AML-193 (cell line): Measurements from ENCODE around the gene PLGRKT.
"Not testable (repeated sequence)": the region's sequence is repeated elsewhere in the genome, so short reads cannot be mapped to it uniquely, and the experiment has no call there.

Experiments used
- DNase-seq, 2 experiments: peaks; one replicate each; lab custom pipeline; 2025; lab: John Stamatoyannopoulos, UW

Gene PLGRKT

DNA sequence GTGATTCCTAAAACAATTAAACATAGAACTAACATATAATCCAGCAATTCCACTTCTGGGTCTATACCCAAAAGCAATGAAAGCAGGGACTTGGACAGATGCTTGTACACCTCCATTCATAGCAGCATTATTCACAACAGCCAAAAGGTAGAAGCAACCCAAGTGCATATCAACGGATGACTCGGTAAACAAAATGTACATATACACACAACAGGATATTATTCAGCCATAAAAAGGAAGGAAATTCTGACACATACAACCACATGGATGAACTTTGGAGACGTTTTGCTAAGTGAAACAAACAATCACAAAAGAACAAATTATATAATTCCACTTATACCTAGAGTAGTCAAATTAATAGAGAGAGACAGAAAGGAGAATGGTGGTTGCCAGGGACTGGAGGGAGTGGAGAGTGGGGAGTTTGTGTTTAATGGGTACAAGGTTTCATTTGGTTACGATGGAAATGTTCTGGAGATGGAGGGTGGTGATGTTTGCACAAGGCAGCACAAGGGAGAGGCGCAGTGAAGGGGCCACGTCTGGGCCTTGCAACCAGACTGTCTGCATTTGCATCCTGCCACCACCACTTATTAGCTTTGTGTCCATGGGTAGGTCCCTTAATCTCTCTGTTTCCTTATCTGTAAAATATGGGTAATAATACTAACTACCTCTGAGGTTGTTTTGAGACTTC, 61.8 kb downstream of the PLGRKT start:
- DNase-seq: no peak

- no peak for DNase-seq
Measured at GRCh38 chr9:5375091-5375490, 62.6 kb downstream of the PLGRKT start.

DNA sequence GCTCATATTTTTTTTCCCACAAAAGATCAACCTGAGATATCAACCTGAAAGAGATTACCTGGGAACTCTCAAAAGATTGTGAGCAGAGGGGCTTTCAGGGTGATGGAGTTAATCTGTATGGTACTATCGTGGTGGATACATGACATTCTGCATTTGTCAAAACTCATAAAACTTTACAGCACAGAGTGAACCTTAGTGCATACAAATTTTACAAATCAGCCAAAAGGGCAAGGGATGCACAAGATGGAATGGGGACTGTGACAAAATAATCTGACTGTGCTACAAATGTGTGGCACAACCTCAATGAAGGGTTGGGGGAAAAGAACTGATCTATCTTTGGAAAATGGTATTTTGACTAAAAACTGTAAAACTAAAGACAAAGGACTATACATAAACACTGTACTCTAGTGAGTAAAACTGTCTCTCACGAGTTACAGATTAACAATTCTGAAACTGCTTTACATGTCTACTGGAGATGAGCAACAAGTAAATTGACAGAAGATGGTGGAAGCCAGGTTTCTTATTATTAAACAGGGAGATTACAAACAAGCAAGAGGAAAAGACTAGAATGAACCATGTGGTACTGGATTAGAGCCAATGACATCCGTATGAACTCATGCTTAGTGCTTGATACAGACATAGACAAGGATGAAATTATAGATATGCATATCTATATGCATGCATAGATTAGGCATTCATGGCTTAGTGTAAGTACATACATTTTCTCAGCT, 73.3 kb downstream of the PLGRKT start:
- no peak for DNase-seq

DNA sequence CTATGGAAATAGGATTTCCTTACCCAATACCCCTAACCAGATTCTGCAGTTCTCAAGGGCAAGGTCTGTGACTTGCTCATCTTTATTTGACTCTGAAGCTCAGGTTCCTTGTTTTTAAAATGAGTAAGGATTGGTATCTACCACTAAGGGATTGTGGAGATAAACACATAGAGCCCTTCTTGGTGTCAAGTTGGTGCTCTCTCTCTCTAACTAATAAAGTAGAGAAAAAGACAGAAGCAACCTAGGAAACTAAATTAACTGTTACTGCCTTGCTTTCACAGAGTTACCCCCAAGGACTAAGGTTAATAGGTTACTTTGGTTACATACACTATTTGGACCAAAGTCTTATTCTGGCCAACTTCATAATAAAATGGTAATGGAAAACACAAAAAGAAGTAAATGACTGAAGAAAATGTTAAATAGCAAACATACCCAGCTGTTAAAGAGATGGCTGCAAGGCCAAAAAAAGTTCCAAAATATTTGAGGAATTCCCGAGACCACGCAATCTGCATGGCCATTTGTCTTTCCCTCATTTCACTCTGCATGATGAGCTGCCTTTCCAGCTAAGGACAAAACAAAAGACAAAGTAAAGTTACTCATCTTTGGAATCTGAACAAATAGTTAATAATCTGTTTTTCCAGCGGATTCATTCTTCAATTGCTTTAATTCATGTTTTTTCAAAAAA, 76.3 kb downstream of the PLGRKT start:
- no peak for DNase-seq

GRCh38 chr9:5360341-5360740, 77.4 kb downstream of the PLGRKT start:
- no peak for DNase-seq

DNA sequence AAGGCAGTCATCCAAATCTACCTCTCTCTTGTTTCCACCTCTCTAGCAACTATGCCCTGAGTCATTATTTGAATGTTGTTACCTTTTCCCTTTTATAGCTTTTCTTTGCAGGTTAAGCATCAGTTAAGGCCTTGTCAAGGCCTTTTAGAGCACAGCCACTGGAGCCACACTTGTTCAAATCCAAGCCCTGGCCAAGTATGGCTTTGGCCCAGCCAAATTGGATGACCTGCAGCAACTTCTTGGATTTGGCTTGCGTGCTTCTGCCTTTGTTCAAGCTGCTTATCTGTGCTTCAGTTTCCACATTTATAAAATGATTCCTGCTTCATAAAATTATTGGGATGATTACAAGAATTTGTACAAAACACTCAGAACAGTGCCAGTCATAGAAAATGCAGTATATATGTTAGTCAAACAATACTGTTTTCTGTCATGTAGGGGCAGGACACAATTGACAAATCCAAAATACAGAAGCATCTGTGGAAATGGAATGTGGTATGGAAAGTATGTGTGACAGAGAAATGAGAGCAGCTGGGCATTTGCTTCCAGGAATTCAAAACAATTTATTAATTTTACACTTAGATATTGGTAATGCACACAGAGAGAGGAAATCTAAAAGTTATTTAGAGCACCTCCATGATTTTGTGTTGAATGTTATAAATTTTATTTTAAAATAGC, 80.2 kb downstream of the PLGRKT start:
- no peak for DNase-seq

DNA sequence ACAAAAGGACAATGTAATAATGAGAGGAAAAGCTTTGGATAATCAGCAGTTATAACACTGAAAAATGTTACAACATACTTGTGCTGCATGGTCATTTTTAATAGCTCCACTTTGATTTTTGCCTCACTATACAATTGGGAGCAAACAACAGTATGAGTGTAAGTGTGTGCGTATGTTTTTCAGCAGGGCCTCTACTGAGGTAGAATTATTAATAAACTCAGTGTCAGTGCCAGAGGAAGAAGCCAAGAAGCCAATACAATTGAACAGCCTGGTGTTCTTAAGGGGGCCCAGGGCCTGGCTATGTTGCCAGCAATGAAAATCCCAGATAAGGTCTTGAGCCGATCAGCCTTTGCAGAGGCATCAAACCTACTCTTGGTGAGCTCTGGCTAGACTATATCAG, 81.9 kb downstream of the PLGRKT start:
- no peak for DNase-seq

DNA sequence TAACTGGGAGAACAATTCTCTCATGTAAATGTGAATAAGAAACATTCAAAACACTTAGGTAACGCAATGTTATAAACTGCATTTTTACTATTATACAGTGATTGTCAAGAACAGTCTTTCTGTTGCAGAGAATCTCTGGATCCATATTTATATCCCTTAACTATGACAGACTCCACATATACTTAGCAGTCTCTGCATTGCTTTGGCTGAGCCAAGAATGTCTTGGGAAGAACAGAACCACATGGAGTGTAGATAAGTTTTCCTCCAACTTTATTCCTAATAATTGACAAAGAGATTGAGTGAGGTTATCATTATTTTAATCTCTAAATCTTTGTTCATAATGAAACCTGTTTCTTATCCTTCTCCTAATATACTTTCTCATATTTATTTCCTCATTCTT, 82.5 kb downstream of the PLGRKT start:
- no peak for DNase-seq

GRCh38 chr9:5354184-5354583, 83.5 kb downstream of the PLGRKT start:
- DNase-seq: no peak

DNA sequence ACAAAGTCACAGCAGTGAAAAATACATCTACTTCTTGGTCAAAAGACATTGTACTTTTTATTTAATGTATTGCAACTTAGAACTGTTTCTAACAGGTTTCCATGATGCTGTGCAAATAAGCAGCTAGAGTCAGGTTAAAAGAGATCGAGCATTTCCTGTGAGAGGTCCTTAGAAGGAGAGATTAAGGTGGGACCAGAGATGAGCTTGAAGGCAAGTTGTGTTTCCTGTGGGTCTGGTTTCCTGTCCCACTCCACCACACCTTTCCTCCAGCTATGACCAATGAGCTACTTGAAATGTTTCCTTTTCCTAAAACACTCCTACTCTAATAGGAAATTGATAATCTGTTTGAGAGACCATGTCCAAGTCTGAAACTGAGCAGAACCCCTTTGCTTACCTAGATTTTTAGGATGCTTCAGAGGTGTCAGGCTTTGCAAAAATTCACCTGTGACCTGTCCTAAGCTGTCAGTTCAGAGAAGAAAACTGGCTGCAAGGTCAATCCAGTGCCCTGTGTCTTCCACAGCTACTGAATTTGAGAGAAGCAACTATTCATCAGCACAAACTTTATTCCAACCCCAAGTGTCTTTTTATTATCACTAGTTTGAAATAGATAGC, 85.0 kb downstream of the PLGRKT start:
- no peak for DNase-seq

DNA sequence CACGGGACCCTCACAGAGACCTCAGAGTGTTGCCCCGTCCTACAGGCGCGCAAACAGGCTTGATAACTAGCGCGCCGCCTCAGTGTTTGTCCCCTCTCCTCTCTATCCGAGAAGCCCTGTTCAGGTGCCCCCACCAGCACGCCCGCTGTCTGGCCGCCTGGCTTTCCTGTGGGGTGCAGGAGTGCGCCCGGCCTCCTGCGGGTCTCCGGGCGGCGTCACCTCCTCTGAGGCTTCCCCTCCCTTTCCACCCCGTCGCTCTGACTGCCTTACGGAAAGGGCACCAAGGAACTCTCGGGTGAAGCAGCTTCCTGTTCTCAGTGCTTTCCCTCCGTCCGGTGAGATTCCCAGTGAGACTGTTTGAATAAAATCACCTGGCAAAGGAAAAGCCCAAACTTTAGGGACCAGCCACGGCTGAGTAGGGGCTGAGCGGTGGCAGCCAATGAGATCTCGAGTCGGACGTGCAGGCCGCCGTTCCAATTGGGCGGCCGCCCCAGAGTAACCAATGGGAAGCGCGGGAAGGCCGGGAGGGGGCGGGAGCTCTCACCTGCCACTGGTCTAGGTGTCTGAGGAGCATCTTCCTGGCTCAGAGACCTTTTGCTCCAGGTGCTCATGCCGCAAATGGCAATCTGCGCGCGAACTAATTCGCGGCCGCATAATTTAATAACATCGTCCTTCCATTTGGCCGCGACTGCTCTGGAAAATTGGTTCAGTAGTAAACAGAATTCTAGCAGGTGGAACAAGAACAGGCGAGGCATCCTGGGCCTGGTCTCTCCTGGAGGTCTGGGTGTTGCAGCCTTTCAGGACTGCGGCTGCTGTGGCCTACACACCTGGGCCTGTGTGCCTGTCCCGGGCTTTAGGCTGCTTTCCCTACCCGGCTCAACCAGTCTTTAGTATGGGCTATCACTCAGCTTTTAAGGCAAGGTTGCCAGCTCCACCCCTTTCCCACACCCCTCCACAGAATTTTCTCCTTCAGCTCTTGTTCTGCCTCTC, 98.4 kb downstream of the PLGRKT start, which contains the start of gene RLN1:
Gene RLN1 (minus strand): TSS at position 885 of the 990 bp plus-strand sequence. CDS start 130 bp downstream, at position 755.
- DNase-seq: not testable (repeated sequence)

DNA sequence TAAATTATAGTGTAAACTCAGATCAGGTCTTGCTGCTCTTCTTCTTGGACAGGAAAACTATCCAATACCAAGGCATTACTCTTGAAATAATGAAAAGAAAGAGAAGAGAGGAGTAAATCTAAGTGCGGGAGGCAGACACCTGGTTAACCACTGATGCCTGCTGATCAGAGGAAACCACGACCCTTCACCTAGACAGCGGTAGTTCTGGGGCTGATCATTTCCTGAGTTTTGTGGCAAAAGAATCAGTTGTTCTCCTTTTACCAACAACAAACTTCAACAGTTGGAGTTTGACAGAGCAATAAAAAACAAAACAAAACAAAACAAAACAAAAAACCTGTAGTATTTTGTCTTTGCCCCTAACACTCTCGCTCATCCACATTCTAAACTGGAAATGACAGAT, 101.0 kb downstream of the PLGRKT start:
- DNase-seq: no peak

- not testable (repeated sequence) for DNase-seq
Measured at GRCh38 chr9:5331276-5331675, 106.4 kb downstream of the PLGRKT start.

GRCh38 chr9:5326893-5327548, 110.7 kb downstream of the PLGRKT start:
- no peak for DNase-seq

DNA sequence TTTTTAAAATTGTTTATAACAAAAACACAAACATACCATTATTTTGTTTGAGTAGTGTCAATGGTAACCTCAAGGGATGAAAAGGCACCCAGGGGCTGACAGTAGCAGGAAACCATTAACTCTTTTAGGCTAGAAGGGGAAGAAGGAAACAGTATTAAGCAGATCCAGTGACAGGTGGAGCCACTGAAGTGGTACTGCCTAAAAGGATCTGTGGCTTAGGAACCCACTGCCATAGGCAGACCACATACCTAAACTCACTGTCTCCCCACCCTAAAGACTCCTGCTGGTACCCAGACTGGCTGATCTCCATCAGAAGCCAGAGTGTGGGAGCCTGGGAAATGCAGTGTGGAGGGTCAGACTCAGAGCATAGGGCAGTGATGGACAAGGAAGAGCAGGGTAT, 111.5 kb downstream of the PLGRKT start:
- no peak for DNase-seq

- peak; percentile 2 to 9 for DNase-seq
Measured at GRCh38 chr9:5321601-5322000, 116.1 kb downstream of the PLGRKT start.

GRCh38 chr9:5321058-5321457, 116.7 kb downstream of the PLGRKT start:
- no peak for DNase-seq

DNA sequence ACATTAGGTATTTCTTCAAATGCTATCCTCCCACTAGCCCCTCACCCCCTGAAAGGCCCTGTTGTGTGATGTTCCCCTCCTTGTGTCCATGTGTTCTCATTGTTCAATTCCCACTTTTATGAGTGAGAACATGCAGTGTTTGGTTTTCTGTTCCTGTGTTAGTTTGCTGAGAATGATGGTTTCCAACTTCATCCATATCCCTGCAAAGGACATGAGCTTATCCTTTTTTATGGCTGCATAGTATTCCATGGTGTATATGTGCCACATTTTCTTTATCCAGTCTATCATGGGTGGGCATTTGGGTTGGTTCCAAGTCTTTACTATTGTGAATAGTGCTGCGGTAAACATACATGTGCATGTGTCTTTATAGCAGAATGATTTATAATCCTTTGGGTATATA, 121.3 kb downstream of the PLGRKT start:
- not testable (repeated sequence) for DNase-seq

DNA sequence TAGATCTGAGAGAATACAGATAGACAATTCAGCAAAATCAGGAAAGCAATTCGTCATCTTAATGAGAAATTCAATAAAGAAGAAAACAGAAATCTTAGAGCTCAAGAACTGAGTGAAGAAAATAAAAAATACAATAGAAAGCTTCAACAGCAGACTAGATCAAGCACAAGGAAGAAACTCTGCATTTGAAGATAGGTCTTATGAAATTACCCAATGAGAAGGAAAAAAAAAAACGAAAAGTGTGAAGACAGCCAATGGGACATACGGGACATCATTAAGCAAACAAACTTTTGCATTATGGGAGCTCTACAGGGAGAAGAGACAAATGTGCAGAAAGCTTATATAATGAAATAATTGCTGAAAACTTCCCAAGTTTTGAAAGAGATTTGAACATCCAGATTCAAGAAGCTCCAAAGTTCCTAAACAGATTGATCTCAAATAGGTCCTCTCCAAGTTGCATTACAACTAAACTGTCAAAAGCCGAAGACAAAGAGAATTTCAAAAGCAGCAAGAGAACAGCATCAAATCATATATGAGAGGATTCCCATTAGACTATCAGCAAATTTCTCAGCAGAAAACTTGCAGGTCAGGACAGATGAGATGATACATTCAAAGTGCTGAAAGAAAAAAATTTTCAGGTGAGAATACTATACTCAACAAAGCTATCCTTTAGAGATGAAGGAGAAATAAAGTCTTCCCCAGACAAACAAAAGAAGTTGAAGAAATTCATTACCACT, 122.4 kb downstream of the PLGRKT start:
- DNase-seq: no peak
